ENCODE measurements around the gene ENOX2.

Gene ENOX2

GRCh38 chrX:130734713-130735112 lies 168.3 kb downstream of the ENOX2 start:
- Histone ChIP-seq H3K36me3 (ENCODE audit: control insufficient read depth in 1 of 2, insufficient read depth in 2 of 2, low read depth in 1 of 2, low read length in 2 of 2) (no peaks in the 10 kb centered on the region), H2BK5ac (ENCODE audit: low read depth, low read length, poor library complexity, severe bottlenecking) (no peak overlapping the region), H2AFZ (ENCODE audit: low read depth, low read length) (no peak overlapping the region), H2BK120ac (ENCODE audit: low read depth, low read length) (no peak overlapping the region), H3K4me2 (ENCODE audit: low read length, poor library complexity, severe bottlenecking) (no peak overlapping the region), H2AK5ac (ENCODE audit: low read length, severe bottlenecking) (no peak overlapping the region), H2BK12ac (ENCODE audit: low read length in 2 of 2) (no peak overlapping the region), H3K27ac (ENCODE audit: low read length, poor library complexity, severe bottlenecking) (no peak overlapping the region), H3K14ac (ENCODE audit: low read length in 2 of 2) (no peak overlapping the region), H3K9ac (ENCODE audit: low read length) (no peak overlapping the region), H3K4ac (ENCODE audit: low read depth in 1 of 2, low read length in 2 of 2) (no peak overlapping the region), H3K79me1 (replicated peaks; ENCODE audit: low read length, poor library complexity, severe bottlenecking) (peaks cover 4% of the 10 kb centered on the region), H3K27me3 (ENCODE audit: control insufficient read depth in 1 of 2, insufficient read depth in 1 of 2, low read length in 2 of 2) (no peaks in the 10 kb centered on the region), H3K4me1 (ENCODE audit: control insufficient read depth, insufficient read depth, low read depth, low read length) (no peaks in the 10 kb centered on the region), H4K91ac (ENCODE audit: low read length) (no peak overlapping the region), H3K23ac (ENCODE audit: low read length in 2 of 2) (no peak overlapping the region), H2BK15ac (ENCODE audit: low read depth, poor library complexity, severe bottlenecking) (no peak overlapping the region), H3K9me3 (ENCODE audit: control insufficient read depth, low read length) (peaks cover 18% of the 10 kb centered on the region), H3K4me3 (ENCODE audit: insufficient read depth in 1 of 2, low read depth in 1 of 2, low read length in 2 of 2) (no peak overlapping the region), H3K18ac (ENCODE audit: low read depth in 1 of 2, low read length in 2 of 2) (no peak overlapping the region), H4K8ac (ENCODE audit: low read length) (no peak overlapping the region)
- no peak for DNase-seq

- Histone ChIP-seq H3K36me3 (ENCODE audit: control insufficient read depth in 1 of 2, insufficient read depth in 2 of 2, low read depth in 1 of 2, low read length in 2 of 2) (no peaks in the 10 kb centered on the region), H2AFZ (ENCODE audit: low read depth, low read length) (no peak overlapping the region), H3K9ac (ENCODE audit: low read length) (no peak overlapping the region), H2BK15ac (ENCODE audit: low read depth, poor library complexity, severe bottlenecking) (no peak overlapping the region), H3K23ac (ENCODE audit: low read length in 2 of 2) (no peak overlapping the region), H3K4ac (ENCODE audit: low read depth in 1 of 2, low read length in 2 of 2) (no peak overlapping the region), H3K27me3 (ENCODE audit: control insufficient read depth in 1 of 2, insufficient read depth in 1 of 2, low read length in 2 of 2) (no peaks in the 10 kb centered on the region), H3K14ac (ENCODE audit: low read length in 2 of 2) (no peak overlapping the region), H2BK120ac (ENCODE audit: low read depth, low read length) (no peak overlapping the region), H4K91ac (ENCODE audit: low read length) (no peak overlapping the region), H2BK5ac (ENCODE audit: low read depth, low read length, poor library complexity, severe bottlenecking) (no peak overlapping the region), H3K9me3 (ENCODE audit: control insufficient read depth, low read length) (peaks cover 35% of the 10 kb centered on the region), H2AK5ac (ENCODE audit: low read length, severe bottlenecking) (no peak overlapping the region), H3K4me1 (ENCODE audit: control insufficient read depth, insufficient read depth, low read depth, low read length) (no peaks in the 10 kb centered on the region), H3K4me3 (ENCODE audit: insufficient read depth in 1 of 2, low read depth in 1 of 2, low read length in 2 of 2) (peak overlapping the region in 1 of 2 experiments; percentile 11), H2BK12ac (ENCODE audit: low read length in 2 of 2) (no peak overlapping the region), H3K79me1 (replicated peaks; ENCODE audit: low read length, poor library complexity, severe bottlenecking) (peaks cover 2% of the 10 kb centered on the region), H3K18ac (ENCODE audit: low read depth in 1 of 2, low read length in 2 of 2) (no peak overlapping the region), H3K27ac (ENCODE audit: low read length, poor library complexity, severe bottlenecking) (no peak overlapping the region), H4K8ac (ENCODE audit: low read length) (no peak overlapping the region), H3K4me2 (ENCODE audit: low read length, poor library complexity, severe bottlenecking) (no peak overlapping the region)
- no peak for DNase-seq
Observed at GRCh38 chrX:130728208-130728607, 174.8 kb downstream of the ENOX2 start.

- no peaks in the 10 kb centered on the region for H3K36me3 ChIP-seq (ENCODE audit: control insufficient read depth in 1 of 2, insufficient read depth in 2 of 2, low read depth in 1 of 2, low read length in 2 of 2)
- WGBS, result 17% methylated on average over 1 of the region's 3 CpGs
- no peak overlapping the region for H3K4me2 ChIP-seq (ENCODE audit: low read length, poor library complexity, severe bottlenecking)
Observed at GRCh38 chrX:130726661-130727060, 176.3 kb downstream of the ENOX2 start.

DNA sequence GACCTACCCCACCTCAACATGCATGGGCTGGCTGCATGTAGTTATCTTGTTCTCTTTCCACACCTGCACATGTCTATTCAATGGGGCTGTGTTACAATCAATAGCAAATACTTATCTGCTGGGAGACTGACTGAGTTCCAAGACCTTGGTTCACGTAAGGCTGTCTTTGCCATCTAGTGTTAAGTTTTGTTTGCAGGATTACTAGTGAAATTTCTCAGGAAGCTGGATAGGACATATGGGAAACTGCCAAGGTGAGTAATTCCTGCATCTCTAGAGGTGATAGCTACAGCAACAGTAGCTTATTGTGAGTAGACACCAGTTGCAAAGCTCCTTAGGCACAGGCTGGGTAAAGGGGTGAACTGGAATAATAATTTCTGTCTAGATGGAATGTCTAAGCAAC lies 177.5 kb downstream of the ENOX2 start:
- H3K27ac ChIP-seq (ENCODE audit: low read length, poor library complexity, severe bottlenecking), result no peak overlapping the region
- H2BK12ac ChIP-seq (ENCODE audit: low read length in 2 of 2), result no peak overlapping the region
- H2BK120ac ChIP-seq (ENCODE audit: low read depth, low read length), result no peak overlapping the region
- no peak overlapping the region for H3K4ac ChIP-seq (ENCODE audit: low read depth in 1 of 2, low read length in 2 of 2)
- no peak overlapping the region for H3K14ac ChIP-seq (ENCODE audit: low read length in 2 of 2)
- H3K18ac ChIP-seq (ENCODE audit: low read depth in 1 of 2, low read length in 2 of 2), result no peak overlapping the region
- peaks cover 2% of the 10 kb centered on the region for H3K79me1 ChIP-seq (replicated peaks; ENCODE audit: low read length, poor library complexity, severe bottlenecking)
- no peak overlapping the region for H2BK5ac ChIP-seq (ENCODE audit: low read depth, low read length, poor library complexity, severe bottlenecking)
- 100% methylated on average over 1 of the region's 1 CpG for WGBS
- no peak overlapping the region for H3K9ac ChIP-seq (ENCODE audit: low read length)
- H2AFZ ChIP-seq (ENCODE audit: low read depth, low read length), result no peak overlapping the region
- peaks cover 20% of the 10 kb centered on the region for H3K9me3 ChIP-seq (ENCODE audit: control insufficient read depth, low read length)
- no peaks in the 10 kb centered on the region for H3K36me3 ChIP-seq (ENCODE audit: control insufficient read depth in 1 of 2, insufficient read depth in 2 of 2, low read depth in 1 of 2, low read length in 2 of 2)
- no peak for DNase-seq
- no peak overlapping the region for H4K8ac ChIP-seq (ENCODE audit: low read length)
- H4K91ac ChIP-seq (ENCODE audit: low read length), result no peak overlapping the region
- no peak overlapping the region for H3K4me2 ChIP-seq (ENCODE audit: low read length, poor library complexity, severe bottlenecking)
- peaks cover 2% of the 10 kb centered on the region for H3K4me1 ChIP-seq (ENCODE audit: control insufficient read depth, insufficient read depth, low read depth, low read length)
- no peak overlapping the region for H3K4me3 ChIP-seq (ENCODE audit: insufficient read depth in 1 of 2, low read depth in 1 of 2, low read length in 2 of 2)
- H2AK5ac ChIP-seq (ENCODE audit: low read length, severe bottlenecking), result no peak overlapping the region
- H2BK15ac ChIP-seq (ENCODE audit: low read depth, poor library complexity, severe bottlenecking), result no peak overlapping the region
- H3K23ac ChIP-seq (ENCODE audit: low read length in 2 of 2), result no peak overlapping the region
- no peaks in the 10 kb centered on the region for H3K27me3 ChIP-seq (ENCODE audit: control insufficient read depth in 1 of 2, insufficient read depth in 1 of 2, low read length in 2 of 2)

More at GRCh38 chrX:130726661-130727060, 176.3 kb downstream of the ENOX2 start:
- no peak overlapping the region for H3K4me3 ChIP-seq (ENCODE audit: insufficient read depth in 1 of 2, low read depth in 1 of 2, low read length in 2 of 2)
- no peak overlapping the region for H4K8ac ChIP-seq (ENCODE audit: low read length)
- H2BK5ac ChIP-seq (ENCODE audit: low read depth, low read length, poor library complexity, severe bottlenecking), result no peak overlapping the region
- peak overlapping the region; percentile 40 for H3K9ac ChIP-seq (ENCODE audit: low read length)
- H3K4ac ChIP-seq (ENCODE audit: low read depth in 1 of 2, low read length in 2 of 2), result no peak overlapping the region
- H3K9me3 ChIP-seq (ENCODE audit: control insufficient read depth, low read length), result peaks cover 21% of the 10 kb centered on the region
- H2BK15ac ChIP-seq (ENCODE audit: low read depth, poor library complexity, severe bottlenecking), result no peak overlapping the region
- peak overlapping the region; percentile 62 for H3K27ac ChIP-seq (ENCODE audit: low read length, poor library complexity, severe bottlenecking)
- no peaks in the 10 kb centered on the region for H3K27me3 ChIP-seq (ENCODE audit: control insufficient read depth in 1 of 2, insufficient read depth in 1 of 2, low read length in 2 of 2)
- peaks cover 2% of the 10 kb centered on the region for H3K79me1 ChIP-seq (replicated peaks; ENCODE audit: low read length, poor library complexity, severe bottlenecking)
- no peak overlapping the region for H4K91ac ChIP-seq (ENCODE audit: low read length)
- no peak overlapping the region for H2AFZ ChIP-seq (ENCODE audit: low read depth, low read length)
- H3K23ac ChIP-seq (ENCODE audit: low read length in 2 of 2), result no peak overlapping the region
- H3K18ac ChIP-seq (ENCODE audit: low read depth in 1 of 2, low read length in 2 of 2), result no peak overlapping the region
- no peak overlapping the region for H3K14ac ChIP-seq (ENCODE audit: low read length in 2 of 2)
- no peak overlapping the region for H2AK5ac ChIP-seq (ENCODE audit: low read length, severe bottlenecking)
- H2BK120ac ChIP-seq (ENCODE audit: low read depth, low read length), result no peak overlapping the region
- H2BK12ac ChIP-seq (ENCODE audit: low read length in 2 of 2), result no peak overlapping the region
- no peaks in the 10 kb centered on the region for H3K4me1 ChIP-seq (ENCODE audit: control insufficient read depth, insufficient read depth, low read depth, low read length)
- DNase-seq, result peak; percentile 46

Measured in mesenchymal stem cell (in vitro differentiated cells and primary cell).